ES-I3 (cell line): Measurements from ENCODE around the gene BAX.
A peak's percentile ranks its signal among the peaks of the same experiment; 100 is the strongest.

Source experiments
- H3K36me3 ChIP-seq: 2 replicates; pipeline ENCODE4 v1.6.1; 2013; ENCODE audit warnings: mild to moderate bottlenecking, low read length, control low read depth, moderate library complexity; ENCODE audit not compliant: insufficient read depth
- H3K4me1 ChIP-seq: 2 replicates; pipeline ENCODE4 v1.6.1; 2013; ENCODE audit warnings: mild to moderate bottlenecking, control low read depth, low read length; ENCODE audit not compliant: insufficient read depth
- H3K9ac ChIP-seq: 2 replicates; pipeline ENCODE4 v1.6.1; 2013; ENCODE audit warnings: low read depth, mild to moderate bottlenecking, low read length, moderate library complexity
- H3K9me3 ChIP-seq: 2 replicates; pipeline ENCODE4 v1.6.1; 2013; ENCODE audit warnings: mild to moderate bottlenecking, low read length, moderate library complexity; ENCODE audit not compliant: control insufficient read depth, insufficient read depth

The BAX gene

GRCh38 chr19:48946463-48947257 lies 8.0 kb upstream of the BAX start:
- Histone ChIP-seq H3K36me3 (no peaks in the 10 kb centered on the region), H3K4me1 (no peaks in the 10 kb centered on the region), H3K9me3 (no peaks in the 10 kb centered on the region; the same call in 1 of the 2 replicates), H3K9ac (no peak overlapping the region)

GRCh38 chr19:48947258-48947542 lies 7.5 kb upstream of the BAX start:
- no peaks in the 10 kb centered on the region for H3K4me1 ChIP-seq
- no peak overlapping the region for H3K9ac ChIP-seq
- no peaks in the 10 kb centered on the region for H3K36me3 ChIP-seq
- H3K9me3 ChIP-seq, result no peaks in the 10 kb centered on the region; the same call in 1 of the 2 replicates

DNA sequence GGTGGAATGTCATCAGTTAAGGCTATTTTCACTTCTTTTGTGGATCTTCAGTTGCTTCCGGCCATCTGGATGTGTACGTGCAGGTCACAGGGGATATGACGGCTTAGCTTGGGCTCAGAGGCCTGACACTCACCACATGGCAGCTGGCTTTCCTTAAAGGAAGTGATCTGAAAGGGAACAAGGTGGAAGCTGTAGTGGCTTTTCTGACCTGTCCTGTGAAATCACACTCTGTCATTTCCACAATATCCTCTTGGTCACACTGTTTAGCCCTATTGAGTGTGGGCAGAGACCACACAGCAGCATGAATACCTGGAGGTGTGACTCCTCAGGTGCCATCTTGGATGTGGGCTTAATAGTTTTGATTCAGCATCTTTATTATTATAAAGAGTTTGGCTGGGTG lies 4.5 kb upstream of the BAX start:
- Histone ChIP-seq H3K9ac (no peak overlapping the region), H3K36me3 (no peaks in the 10 kb centered on the region), H3K4me1 (no peaks in the 10 kb centered on the region), H3K9me3 (no peaks in the 10 kb centered on the region; the same call in 1 of the 2 replicates)

DNA sequence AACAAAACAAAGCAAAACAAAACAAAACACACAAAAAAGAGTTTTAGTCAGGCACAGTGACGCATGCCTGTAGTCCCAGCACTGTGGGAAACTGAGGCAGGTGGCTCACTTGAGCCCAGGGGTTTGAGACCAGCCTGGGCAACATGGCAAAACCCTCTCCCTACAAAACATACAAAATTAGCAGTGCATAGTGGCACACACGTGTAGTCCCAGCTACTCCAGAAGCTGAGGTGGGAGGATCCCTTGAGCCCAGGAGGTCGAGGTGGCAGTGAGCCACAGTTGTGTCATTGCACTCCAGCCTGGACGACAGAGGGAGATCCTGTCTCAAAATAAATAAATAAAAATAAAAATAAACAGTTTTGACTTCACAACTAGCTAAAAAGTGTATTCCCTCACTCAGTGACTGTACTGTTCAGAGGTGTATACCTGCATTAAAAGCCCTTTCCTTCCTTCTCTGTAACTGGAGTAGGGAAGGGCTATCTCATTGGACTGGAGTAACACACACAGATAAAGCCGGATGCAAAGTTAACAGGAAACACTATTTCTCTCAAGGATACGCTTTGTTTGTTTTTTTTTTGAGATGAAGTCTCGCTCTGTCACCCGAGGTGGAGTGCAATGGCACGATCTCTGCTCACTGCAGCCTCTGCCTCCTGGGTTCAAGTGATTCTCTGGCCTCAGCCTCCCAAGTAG lies 3.7 kb upstream of the BAX start:
- Histone ChIP-seq H3K36me3 (peaks cover 5% of the 10 kb centered on the region; the same call in 1 of the 2 replicates), H3K9ac (no peak overlapping the region), H3K4me1 (peaks cover 7% of the 10 kb centered on the region; the same call in 1 of the 2 replicates), H3K9me3 (no peaks in the 10 kb centered on the region; the same call in 1 of the 2 replicates)

- Histone ChIP-seq H3K9ac (no peak overlapping the region), H3K4me1 (peaks cover 10% of the 10 kb centered on the region; the same call in 1 of the 2 replicates), H3K9me3 (no peaks in the 10 kb centered on the region), H3K36me3 (peaks cover 19% of the 10 kb centered on the region)
Measured at GRCh38 chr19:48953141-48953540, 1.5 kb upstream of the BAX start.

DNA sequence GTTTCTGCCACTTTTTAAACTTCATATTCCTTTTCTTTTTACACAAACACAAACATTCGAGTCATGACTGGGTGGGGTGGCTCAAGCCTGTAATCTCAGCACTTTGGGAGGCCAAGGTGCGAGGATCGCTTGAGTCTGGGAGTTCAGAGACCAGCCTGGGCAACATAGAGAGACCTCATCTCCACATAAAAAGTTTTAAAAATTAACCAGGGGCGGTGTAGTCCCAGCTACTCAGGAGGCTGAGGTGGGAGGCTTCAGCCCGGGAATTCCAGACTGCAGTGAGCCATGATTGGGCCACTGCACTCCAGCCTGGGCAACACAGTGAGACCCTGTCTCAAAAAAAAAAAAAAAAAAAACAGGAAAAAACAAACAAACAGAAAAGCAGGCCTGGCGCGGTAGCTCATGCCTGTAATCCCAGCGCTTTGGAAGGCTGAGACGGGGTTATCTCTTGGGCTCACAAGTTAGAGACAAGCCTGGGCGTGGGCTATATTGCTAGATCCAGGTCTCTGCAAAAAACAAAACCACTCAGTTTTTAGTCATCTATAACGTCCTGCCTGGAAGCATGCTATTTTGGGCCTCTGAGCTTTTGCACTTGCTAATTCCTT lies 583 bp upstream of the BAX start:
- Histone ChIP-seq H3K9me3 (no peaks in the 10 kb centered on the region), H3K36me3 (peaks cover 20% of the 10 kb centered on the region), H3K9ac (peak overlapping the region; percentile 96), H3K4me1 (peaks cover 10% of the 10 kb centered on the region; the same call in 1 of the 2 replicates)

DNA sequence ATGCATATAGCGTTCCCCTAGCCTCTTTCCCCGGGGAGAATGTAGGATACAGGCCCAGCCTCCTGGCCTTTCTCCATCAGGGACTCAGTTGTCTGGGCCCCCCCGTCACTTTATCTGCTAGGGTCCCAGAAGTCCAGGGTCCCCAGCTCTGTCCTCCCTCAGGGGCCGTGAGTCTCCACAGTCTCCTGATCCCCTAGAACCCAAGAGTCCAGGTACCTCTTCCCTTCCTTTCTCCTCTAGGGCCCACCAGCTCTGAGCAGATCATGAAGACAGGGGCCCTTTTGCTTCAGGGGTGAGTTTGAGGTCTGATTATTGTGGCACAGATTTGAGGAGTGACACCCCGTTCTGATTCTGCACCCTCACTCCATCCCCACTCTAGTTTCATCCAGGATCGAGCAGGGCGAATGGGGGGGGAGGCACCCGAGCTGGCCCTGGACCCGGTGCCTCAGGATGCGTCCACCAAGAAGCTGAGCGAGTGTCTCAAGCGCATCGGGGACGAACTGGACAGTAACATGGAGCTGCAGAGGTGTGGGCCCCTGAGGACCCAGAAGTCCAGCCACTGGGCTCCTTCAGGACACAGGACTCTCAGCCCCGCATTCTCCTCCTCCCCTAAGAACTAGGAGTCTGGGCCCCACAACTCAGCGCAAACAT lies 758 bp downstream of the BAX start:
- no peaks in the 10 kb centered on the region for H3K9me3 ChIP-seq
- H3K4me1 ChIP-seq, result peaks cover 10% of the 10 kb centered on the region; the same call in 1 of the 2 replicates
- peak overlapping the region; percentile 96 for H3K9ac ChIP-seq
- H3K36me3 ChIP-seq, result peaks cover 20% of the 10 kb centered on the region

GRCh38 chr19:48958006-48958405 lies 3.3 kb downstream of the BAX start:
- no peak overlapping the region for H3K9ac ChIP-seq
- peaks cover 17% of the 10 kb centered on the region; the same call in 1 of the 2 replicates for H3K4me1 ChIP-seq
- peaks cover 20% of the 10 kb centered on the region for H3K36me3 ChIP-seq
- no peaks in the 10 kb centered on the region for H3K9me3 ChIP-seq

DNA sequence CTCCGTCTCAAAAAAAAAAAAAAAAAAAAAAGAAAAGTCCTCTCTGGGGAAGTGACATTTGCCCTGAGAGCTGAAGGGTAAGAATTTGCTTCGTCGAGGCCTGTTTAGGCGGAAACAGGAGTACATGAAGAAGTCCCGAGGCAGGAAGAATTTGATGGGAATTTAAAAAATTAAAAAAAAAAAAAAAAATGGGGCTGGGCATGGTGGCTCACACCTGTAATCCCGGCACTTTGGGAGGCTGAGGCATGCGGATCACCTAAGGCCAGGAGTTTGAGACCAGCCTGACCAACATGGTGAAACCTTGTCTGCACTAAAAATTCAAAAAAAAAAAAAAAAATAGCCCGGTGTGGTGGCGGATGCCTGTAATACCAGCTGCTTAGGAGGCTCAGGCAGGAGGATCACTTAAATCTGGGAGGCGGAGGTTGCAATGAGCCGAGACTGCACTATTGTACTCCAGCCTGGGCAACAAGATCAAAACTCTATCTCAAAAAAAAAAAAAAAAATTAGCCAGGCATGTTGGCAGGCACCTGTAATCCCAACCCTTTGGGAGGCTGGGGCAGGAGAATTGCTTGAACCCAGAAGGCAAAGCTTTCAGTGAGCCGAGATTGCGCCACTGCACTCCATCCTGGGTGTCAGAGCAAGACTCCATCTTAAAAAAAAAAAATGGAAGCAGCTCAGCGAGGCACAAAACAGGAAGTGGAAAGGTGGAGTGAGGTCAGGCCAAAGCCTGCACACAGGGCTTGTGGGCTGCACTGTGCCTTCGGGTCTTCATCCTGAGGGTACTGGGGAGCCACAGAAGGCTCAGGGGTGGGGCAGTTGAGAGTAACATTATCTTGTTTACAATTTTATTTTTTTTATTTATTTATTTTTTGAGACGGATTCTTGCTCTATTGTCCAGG lies 4.9 kb downstream of the BAX start:
- Histone ChIP-seq H3K36me3 (peaks cover 20% of the 10 kb centered on the region), H3K9me3 (no peaks in the 10 kb centered on the region), H3K4me1 (peaks cover 17% of the 10 kb centered on the region; the same call in 1 of the 2 replicates), H3K9ac (no peak overlapping the region)

DNA sequence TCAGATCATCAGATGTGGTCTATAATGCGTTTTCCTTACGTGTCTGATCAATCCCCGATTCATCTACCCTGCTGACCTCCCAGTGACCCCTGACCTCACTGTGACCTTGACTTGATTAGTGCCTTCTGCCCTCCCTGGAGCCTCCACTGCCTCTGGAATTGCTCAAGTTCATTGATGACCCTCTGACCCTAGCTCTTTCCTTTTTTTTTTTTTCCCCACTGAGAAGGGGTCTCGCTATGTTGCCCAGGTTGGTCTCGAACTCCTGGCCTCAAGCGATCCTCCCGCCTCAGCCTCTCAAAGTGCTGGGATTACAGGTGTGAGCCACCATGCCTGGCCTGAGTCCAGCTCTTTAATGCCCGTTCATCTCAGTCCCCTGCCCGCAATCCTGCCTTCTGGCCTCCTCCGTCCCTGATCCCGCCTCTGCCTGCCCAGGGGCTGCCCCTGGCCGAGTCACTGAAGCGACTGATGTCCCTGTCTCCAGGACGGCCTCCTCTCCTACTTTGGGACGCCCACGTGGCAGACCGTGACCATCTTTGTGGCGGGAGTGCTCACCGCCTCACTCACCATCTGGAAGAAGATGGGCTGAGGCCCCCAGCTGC lies 6.5 kb downstream of the BAX start:
- peaks cover 10% of the 10 kb centered on the region; the same call in 1 of the 2 replicates for H3K4me1 ChIP-seq
- H3K36me3 ChIP-seq, result peaks cover 16% of the 10 kb centered on the region
- no peak overlapping the region for H3K9ac ChIP-seq
- H3K9me3 ChIP-seq, result no peaks in the 10 kb centered on the region

- Histone ChIP-seq H3K9me3 (peaks cover 4% of the 10 kb centered on the region; the same call in 1 of the 2 replicates), H3K4me1 (peaks cover 7% of the 10 kb centered on the region; the same call in 1 of the 2 replicates), H3K36me3 (peaks cover 18% of the 10 kb centered on the region), H3K9ac (no peak overlapping the region)
Measured at GRCh38 chr19:48961673-48962028, 7.0 kb downstream of the BAX start.

DNA sequence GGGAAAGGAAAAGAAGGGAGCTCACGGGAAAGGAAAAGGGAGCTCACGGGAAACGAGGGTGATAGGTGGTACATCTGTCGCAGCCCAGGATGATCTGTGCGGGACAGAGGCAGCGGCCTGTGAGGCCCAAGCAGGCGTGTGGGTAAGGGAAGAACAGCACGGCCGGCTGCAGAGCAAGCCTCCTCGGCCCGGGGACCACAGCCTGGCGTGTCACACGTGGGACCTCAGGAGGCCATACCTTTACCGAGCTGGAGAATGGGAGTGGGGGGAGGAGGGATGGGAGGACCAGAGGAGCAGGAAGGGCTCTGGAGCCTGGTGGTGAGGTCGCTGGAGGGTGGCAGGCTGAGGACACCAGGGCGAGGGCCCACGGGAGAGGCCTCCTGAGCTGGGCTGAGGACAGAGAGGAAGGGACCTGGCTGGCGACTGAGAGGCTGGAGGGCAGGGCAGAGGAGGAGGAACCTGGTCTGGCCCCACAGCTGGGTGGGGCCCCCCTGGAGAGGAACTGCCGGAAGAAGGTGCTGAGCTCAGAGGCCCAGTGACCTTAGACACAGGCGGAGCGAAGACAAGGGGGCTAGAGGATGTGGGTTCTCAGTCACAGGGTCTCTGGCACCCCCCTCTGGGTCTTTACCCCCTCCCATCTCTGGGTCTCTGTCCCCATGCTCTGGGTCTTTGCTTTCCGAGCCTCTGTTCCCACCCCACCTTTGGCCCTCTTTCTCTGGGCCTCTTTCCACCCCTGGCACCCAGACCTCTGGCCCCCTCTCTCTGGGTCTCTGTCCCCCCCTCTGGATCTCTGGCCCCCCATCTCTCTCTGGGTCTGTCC lies 7.6 kb downstream of the BAX start:
- H3K4me1 ChIP-seq, result peaks cover 7% of the 10 kb centered on the region; the same call in 1 of the 2 replicates
- no peak overlapping the region for H3K9ac ChIP-seq
- peaks cover 15% of the 10 kb centered on the region for H3K36me3 ChIP-seq
- H3K9me3 ChIP-seq, result peaks cover 4% of the 10 kb centered on the region; the same call in 1 of the 2 replicates

GRCh38 chr19:48962849-48963165 lies 8.1 kb downstream of the BAX start:
- Histone ChIP-seq H3K9ac (no peak overlapping the region), H3K4me1 (peaks cover 7% of the 10 kb centered on the region; the same call in 1 of the 2 replicates), H3K9me3 (peaks cover 4% of the 10 kb centered on the region; the same call in 1 of the 2 replicates), H3K36me3 (peaks cover 14% of the 10 kb centered on the region)
